ENCODE results near the gene RASD1. TPM values are rescaled to one million over a fixed set of nuclear protein-coding genes. Genes with fewer than 3 reads are reported as not detected.
"Not testable (repeated sequence)": the region's sequence is repeated elsewhere in the genome, so short reads cannot be mapped to it uniquely, and the experiment has no call there.

RASD1 gene
- total RNA-seq, 1 donor from 2014 or later: 14.5 TPM

DNA sequence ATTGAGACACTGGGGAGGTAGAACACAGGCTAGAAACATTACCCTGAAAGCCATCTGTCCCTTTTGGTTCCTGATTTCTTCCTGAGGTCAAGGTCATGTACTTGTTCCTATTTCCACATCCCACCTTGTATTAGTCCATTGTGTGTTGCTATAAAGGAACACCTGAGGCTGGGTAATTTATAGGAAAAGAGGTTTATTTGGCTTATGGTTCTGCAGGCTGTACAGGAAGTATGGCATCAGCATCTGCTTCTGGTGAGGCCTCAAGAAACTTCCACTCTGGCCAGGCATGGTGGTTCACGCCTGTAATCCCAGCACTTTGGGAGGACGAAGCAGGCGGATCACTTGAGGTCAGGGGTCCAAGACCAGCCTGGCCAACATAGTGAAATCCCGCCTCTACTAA lies 26.8 kb downstream of the RASD1 start:
- no peak for DNase-seq

DNA sequence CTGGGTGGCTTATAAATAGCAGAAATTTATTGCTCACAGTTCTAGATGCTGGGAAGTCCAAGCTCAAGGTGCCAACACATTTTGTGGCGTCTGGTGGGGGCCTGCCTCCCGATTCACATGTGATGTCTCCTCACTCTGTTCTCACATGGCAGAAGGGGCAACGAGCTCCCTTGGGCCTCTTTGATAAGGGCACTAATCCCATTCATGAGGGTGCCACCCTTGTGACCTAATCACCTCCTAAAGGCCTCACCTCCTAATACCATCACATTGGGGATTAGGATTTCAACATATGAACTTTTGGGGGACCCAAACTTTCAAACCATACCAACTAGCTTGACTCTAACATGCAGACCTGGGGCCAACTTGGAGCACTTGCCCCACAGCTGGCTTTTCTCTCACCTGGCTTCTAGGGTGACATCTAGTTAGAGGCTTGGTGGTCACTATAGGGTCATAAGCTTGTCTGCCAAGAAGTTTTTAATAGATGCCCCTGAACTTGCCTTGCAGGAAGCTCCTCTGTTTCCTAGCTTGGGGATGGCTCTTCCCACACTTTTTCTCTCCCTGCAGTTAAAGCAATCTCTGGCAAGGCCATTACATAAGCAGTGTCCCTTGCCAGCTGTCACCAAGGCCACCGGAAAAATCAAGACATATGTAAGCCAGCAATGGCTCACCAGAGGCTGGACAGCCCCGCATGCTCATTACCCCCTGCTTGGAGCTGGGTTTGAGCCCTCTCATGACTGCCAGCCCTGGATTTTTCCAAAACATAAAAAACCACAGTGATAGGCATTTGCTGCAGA lies 27.8 kb downstream of the RASD1 start:
- peak; percentile 70 for DNase-seq

DNA sequence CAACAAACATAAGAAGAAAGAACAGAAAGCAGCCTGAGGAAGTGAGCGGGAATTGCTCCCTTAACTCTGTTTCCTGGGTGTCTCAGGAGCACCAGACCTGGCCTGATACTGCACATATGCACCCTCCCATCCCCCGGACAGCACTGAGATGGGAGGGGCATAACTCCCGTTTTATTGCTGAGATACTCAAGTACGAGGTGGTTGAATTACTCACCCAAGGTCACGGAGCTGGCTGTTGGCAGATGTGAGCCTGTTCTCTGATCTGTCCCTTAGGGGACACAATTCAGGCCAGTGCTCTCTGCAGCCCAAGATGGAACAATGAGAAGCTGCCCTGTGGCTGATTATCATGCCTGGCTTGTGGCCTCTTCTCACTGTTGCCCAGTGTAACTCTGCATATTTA lies 28.5 kb downstream of the RASD1 start:
- no peak for DNase-seq

DNA sequence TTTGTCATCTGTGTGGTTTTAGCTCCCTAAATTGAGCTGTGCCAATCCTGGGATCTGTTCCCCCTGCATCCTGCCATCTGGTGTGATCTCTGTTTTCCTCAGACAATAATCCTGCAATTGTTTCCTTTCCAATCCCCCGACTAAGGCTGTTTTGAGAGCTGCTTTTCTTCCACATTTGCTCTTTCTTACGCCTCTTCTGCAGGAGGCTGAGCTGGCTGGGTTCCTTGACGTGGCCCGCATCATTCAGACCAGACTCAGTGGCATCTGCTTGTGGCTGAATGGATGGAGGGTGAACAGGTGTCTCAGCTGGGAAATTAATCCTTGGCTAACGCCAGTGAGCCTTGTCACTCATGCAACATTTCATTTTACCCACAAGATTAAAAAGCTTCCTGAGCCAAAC lies 29.2 kb downstream of the RASD1 start:
- DNase-seq: peak; percentile 63

DNA sequence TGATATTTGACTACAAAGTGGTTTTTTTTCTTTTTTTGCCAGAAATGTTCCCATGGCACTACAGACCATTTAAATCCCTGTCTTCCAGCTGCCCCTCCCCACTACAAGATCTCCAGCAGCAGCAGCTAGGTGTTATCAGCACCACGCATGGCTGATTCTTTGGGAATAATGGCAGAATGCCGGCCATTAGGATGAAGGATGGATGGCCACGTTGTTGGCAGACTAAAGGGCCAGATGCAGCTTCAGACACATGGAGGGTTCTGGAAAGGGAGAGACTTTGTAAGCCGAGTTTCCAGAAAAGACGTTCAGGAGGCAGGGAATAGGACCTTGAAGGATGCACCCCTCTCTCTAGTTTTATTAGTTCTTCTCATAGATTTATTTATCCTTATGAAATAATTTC lies 29.7 kb downstream of the RASD1 start:
- DNase-seq: peak; percentile 37

DNA sequence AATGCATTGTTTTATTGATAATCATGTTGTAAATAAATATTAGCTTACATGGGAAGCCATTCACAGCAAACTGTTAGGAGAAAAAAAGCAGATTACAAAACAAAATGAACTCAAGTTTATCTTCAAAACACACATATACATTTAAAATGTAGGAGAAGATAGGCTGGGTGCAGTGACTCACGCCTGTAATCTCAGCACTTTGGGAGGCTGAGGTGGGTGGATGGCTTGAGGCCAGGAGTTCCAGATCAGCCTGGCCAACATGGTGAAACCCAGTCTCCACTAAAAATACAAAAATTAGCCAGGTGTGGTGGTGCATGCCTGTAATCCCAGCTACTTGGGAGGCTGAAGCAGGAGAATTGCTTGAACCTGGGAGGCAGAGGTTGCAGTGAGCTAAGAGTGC lies 30.3 kb downstream of the RASD1 start:
- not testable (repeated sequence) for DNase-seq

DNA sequence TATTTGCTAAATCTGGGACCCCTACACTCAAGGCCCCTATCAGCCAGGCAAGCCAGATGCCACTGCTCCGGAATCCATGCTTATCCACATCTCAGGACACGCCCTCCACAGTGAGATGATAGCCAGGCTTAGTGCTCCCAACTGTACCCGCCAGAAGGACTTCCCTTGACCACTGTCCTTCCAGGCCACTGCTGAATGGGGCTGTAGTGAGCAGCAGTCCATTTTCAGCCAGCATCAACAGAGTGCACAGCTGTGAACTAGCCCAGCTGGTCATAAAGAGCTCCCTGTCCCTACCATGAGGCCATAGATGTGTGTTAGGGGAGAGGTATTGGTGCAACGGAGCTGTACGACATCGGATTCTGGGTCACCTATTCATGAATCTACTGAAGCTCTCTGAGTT lies 32.4 kb downstream of the RASD1 start:
- DNase-seq: no peak

DNA sequence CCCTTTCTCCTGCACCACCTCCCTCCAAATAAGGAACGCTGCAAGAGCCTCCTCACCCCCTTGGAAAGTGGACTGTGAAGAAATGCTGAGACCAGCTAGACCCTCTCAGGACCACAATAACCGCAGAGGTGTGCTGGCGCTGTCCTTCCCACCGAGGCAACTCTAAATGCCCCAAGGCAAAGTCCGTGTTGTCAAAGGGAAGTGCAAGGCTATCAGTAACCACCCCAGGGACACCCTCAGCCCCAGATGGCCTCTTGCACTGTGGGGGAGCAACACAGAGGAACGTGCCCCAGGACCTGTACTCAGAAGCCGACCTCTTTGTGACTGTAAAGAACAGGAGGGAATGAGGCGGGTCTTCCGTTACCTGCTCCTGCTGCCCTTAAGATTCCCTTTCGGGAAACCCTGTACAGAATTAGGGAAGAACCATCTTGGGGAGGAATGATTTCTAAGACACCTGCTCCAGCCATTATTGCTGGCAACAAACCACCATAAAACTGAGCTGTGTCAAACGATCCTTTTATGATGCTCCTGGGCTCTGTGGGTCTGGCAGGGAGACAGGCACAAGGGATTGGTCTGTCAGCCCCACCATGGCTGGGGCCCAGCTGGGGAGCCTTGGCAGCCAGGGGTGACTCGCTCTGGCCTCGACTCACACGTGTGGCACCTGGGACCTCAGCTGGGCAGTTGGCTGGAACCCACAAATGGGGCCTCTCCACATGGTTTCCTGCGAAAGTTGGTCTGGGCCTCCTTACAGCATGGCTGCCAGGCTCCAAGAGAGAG lies 34.0 kb downstream of the RASD1 start:
- no peak for DNase-seq

DNA sequence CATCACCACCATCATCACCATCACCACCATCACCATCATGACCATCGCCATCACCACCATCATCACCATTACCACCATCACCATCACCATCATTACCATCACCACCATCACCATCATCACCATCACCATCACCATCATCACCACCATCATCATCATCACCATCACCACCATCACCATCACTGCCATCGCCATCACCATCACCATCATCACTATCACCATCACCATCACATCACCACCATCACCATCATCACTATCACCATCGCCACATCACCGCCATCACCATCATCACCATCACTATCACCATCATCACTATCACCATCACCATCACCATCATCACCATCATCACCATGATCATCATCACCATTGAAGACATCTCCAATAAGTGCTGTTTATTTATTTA lies 36.2 kb downstream of the RASD1 start:
- no peak for DNase-seq

DNA sequence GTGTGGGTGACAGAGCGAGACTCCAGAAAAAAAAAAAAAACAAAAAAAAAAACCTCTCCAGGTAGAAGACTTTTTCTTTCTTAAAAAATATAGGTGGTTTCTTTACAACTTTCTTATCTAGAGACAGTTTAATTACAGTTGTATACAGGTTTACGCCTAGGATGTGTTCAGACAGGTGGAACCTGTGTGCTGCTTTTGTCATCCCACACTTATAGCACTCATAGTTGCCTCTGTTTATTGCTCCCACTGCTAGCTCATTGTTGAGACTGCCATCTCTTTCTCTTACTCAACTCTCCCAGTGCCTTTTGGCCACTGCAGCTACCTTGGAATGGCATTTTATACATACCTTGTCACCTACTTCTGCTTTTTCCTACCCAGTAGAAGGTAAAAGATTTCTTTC lies 38.5 kb downstream of the RASD1 start:
- no peak for DNase-seq

DNA sequence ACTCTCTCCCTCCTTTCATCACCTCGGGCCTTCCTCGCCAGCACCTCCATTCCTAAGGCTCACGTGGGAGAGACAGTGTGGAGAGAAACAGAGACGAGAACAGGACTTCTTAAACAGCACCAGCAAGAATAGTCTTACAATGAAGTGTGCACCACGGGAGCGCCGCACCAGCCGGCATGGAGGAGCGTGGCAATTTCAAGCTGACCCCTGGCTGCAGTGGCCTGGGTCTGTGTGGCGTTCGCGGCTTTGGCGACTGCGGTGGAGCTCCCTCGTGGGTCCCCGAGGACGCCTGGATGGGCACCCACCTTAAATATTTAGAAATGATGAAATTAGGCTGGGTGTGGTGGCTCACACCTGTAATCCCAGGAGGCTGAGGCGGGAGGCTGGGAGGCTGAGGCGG lies 39.9 kb downstream of the RASD1 start:
- DNase-seq: no peak

DNA sequence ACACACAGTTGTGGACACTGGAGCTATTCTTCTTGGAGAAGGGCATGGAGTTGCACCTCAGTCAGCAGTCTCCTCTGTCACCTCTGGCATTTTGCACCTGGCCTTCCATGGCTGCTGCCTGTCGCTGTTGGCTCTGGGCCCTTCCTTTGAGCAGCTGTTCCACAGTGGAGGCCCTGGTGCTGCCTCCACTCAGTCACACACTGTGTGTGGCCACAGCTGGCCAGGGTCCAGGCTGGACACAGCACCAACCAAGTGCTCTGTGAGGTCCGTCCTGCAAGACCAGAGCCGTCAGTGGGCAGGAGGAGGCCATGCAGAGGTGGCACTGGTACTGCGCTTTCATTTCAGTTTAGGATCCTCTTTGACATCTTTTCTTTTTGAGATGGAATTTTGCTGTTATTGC lies 41.0 kb downstream of the RASD1 start:
- peak; percentile 56 for DNase-seq

DNA sequence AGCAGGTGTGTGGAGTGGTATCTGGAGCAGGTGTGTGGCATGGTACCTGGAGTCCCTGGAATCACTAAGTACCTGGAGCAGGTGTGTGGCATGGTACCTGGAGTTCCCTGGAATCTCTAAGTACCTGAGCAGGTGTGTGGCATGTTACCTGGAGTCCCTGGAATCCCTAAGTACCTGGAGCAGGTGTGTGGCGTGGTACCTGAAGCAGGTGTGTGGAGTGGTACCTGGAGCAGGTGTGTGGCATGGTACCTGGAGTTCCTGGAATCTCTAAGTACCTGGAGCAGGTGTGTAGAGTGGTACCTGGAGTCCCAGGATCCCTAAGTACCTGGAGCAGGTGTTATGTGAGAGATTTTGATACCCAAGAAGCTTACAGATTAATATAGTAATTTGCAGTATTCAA lies 41.5 kb downstream of the RASD1 start:
- not testable (repeated sequence) for DNase-seq

DNA sequence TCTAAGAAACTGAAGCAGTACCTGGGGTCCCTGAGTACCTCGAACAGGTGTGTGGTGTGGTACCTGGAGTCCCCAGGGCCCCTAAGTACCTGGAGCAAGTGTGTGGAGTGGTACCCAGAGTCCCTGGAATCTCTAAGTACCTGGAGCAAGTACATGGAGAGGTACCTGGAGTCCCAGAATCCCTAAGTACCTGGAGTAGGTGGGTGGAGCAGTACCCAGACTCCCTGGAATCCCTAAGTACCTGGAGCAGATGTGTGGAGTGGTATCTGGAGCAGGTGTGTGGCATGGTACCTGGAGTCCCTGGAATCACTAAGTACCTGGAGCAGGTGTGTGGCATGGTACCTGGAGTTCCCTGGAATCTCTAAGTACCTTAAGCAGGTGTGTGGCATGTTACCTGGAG lies 41.9 kb downstream of the RASD1 start:
- no peak for DNase-seq

DNA sequence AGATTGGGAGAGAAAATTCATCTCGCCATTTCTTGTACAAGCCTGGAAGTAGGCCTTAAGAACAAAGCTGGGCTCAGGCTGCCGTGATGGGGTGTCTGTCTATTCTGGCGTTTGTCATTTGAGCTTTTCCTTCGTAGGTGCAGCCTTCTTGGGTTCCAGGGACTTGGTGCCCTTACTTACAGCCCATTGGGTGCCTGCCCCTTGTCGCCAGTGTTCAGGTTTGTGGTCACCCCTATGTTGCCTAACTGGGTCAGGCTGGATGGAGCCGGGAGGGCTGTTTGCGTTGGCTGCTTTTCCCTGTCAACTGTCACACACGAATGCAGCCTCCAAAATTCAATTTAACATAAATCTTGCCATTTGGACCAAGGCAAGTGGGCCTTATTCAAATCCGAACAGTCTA lies 43.1 kb downstream of the RASD1 start:
- DNase-seq: no peak

DNA sequence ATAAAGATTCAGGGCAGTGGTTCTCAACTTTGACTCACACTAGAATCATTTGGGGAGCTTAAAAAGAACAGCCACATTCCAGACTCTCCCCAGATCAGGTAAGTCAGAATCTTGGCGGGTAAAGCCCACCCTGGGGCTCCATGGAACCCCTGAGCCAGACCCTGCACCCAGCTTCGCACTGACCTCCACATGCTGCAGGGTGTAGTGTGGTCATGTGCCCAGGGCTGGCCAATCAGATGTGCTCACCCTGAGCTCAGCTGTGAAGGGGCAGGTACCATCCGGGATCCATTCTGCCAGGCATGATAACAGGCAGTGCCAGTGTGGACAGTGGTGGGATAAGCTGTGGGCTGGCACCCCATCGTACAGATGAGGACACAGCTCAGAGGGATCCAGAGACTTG lies 47.5 kb downstream of the RASD1 start:
- DNase-seq: no peak

DNA sequence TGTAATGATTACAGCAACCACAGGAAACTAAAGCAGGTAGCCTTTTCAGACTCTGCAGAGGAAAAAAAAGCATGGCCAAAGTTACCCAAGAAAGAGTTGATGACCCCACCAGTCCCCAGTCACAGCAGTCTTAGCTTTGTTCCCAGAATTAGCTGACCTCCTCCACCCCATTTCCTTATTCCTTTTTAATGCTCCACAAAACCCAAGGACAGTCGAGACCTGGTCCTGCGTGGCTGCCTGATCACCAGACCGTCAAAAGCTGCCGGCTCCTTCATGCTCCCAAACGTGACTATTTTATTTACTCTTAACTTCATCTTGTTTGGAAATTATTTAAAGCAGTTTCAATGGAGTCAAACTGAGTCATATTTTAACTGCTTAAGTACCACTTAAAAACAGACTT lies 48.1 kb downstream of the RASD1 start:
- no peak for DNase-seq

DNA sequence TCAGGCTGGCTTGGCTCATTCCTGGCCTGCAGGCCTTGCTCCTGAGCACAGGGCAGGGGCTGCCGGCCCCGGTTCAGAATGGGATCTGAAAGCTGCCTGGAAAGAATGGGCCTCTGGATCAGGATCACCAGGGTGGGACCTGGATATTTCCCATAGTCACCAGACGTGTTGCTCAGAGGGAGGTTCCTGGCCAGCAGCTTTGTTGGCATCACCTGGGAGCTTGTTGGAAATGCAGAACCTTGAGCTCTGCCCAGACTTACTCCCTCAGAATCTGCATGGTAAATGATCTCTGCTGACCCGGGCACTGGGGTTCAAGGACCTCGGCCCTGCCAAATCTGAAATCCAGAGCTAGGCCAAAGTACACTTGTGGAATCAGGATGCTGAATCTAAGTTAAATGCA lies 48.9 kb downstream of the RASD1 start:
- DNase-seq: no peak

DNA sequence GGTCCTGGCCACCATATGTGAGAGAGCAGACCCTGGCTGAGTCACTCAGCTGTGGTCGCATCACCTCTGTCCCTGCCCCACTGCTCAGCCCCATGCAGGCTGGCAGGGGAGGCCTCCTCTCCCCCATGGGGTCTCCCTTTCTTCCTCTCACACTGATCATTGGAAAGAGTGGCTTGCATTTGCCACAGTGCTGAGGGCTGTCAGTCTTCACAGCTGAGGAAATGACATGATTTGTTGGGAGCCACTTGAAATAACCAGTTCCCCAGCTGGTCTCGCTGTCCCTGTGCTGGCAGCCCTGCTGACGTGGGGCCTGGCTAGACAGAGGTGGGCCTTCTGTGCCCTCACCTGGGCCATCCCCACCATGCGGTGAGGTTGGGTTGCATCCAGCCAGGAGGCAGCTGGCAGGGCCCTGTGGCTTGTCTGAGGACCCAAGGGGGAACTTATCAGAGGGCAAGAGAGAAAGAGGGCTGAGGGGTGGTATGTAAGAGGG lies 49.5 kb downstream of the RASD1 start:
- no peak for DNase-seq

DNA sequence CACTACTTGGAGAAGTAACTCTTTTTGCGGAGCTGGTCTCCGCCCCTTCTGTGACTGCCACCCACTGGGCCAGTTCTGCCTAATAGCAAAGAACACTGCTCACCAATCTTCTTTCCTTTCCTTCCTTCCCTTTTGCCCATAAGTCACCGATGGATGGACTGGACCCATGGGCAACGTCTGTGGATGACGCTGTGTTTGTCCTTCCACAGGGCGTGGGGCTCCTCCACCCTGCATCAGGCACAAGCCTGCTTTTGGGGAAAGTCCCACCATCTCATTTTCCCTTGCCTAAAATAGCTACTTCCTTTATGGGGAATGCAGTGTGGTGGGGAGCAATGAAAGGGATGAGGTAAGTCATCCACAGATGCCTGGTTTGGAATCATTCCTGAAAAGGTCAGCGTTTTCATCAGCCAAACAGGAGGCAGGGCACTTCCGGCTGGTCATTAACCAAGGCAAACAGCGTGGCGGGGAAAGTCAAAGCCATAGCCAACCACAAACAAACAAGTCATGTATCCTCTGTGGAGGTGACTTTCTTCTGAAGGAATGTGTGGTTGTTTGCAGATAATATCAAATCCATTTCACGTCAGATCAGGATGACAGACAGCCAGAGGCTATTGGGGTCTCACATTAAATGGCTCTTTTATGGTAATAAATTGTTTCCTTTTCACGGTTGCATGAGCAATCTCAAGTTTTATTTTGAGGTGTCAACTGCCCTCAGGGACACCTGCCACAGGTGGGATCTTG lies 50.1 kb downstream of the RASD1 start:
- peak; percentile 44 for DNase-seq

DNA sequence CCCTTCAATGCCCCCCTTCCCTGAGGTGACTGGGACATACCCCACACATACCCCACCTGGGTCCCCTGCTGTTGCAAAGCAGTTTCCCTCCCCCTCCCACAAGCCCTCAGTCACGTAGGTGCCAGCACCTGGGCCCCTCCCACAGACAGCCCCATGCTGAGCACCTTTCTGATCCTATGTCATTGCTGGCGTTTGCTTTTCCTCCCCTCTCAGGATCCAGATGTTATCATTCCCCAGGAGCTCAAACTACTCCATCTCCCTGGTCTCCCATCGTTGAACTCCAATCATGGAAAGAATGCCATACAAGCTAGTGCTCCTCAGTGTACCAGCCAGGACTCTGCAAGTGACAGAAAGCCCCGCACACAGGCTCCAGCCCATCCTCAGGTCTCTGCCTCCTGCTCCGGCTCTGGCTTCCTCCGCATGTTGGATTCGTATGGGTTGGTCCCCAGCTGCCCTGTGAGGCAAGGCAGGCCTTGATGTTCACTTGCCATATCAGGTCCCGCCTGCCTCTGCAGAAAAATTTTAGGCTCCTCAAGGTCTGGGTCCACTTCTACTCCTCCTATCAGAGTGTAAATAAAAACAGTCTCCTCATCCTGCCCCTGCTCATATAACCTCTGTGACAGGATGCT lies 50.8 kb downstream of the RASD1 start:
- DNase-seq: no peak
